Endothelial cell (in vitro differentiated cells): ENCODE data around the gene IFT52. TPM values are rescaled to one million over a fixed set of nuclear protein-coding genes. Genes with fewer than 3 reads are reported as not detected.

ENCODE experiments used
- DNase-seq: peaks from one replicate; pipeline ENCODE4 v3.0.0; 2021; ENCODE audit warnings: low spot score
- H3K27ac Mint-ChIP-seq: one replicate; pipeline ENCODE4 v1.8.0; 2021; ENCODE audit warnings: mixed read lengths, inconsistent platforms; ENCODE audit not compliant: unreplicated experiment
- H3K27me3 Mint-ChIP-seq: one replicate; pipeline ENCODE4 v1.8.0; 2021; ENCODE audit warnings: mild to moderate bottlenecking, moderate library complexity, mixed read lengths, inconsistent platforms; ENCODE audit not compliant: unreplicated experiment
- H3K36me3 Mint-ChIP-seq: one replicate; pipeline ENCODE4 v1.8.0; 2021; ENCODE audit warnings: mild to moderate bottlenecking, low read depth, mixed read lengths, inconsistent platforms; ENCODE audit not compliant: unreplicated experiment
- H3K4me1 Mint-ChIP-seq: one replicate; pipeline ENCODE4 v1.8.0; 2021; ENCODE audit warnings: mild to moderate bottlenecking, mixed read lengths, inconsistent platforms; ENCODE audit not compliant: unreplicated experiment
- H3K4me3 Mint-ChIP-seq: one replicate; pipeline ENCODE4 v1.8.0; 2021; ENCODE audit warnings: mild to moderate bottlenecking, mixed read lengths, inconsistent platforms; ENCODE audit not compliant: unreplicated experiment
- H3K9me3 Mint-ChIP-seq: one replicate; pipeline ENCODE4 v1.8.0; 2021; ENCODE audit warnings: mixed read lengths, inconsistent platforms; ENCODE audit not compliant: unreplicated experiment
- CTCF ChIP-seq: fragments of 200-600 bp; sonication (generic); IDR thresholded peaks from one replicate; pipeline ENCODE4 v1.5.0; 2021; ENCODE audit warnings: antibody characterized with exemption; ENCODE audit not compliant: unreplicated experiment
- total RNA-seq: library from RNA; stranded (reverse); fragmentation: NEBNext Ultra II Directional; extraction: Animal tissue kit (Norgen Biotek cat#: 25700); gene quantifications from one replicate; pipeline ENCODE4 v1.2.1, GENCODE V29; 2021; ENCODE audit not compliant: unreplicated experiment

IFT52 gene
- total RNA-seq, 1 donor from 2014 or later = 49.0 TPM

DNA sequence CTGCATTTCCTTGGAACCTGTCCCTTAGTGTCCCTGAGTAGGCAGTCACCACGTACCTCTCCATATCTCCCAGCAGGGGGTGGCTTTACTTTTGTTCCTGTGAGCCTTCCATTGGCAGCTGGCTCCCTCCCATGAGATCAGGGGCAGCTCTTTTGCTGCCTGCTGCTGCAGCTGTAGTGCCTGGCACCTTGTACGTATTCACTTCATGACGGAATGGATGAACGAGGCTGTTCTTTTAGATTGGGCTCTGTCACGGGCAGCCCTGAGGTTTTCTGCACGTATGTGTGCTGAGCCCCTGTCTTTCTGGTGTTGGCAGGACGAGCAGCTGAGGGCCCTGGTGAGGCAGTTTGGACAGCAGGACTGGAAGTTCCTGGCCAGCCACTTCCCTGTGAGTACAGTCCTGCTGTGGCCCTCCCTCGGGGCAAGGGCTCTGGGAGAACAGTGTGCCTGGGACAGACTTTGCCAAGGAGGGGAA is 90.8 kb downstream of the IFT52 start:
- Mint-ChIP-seq H3K27ac (no peak overlapping the region), H3K36me3 (no peaks in the 10 kb centered on the region)

DNA sequence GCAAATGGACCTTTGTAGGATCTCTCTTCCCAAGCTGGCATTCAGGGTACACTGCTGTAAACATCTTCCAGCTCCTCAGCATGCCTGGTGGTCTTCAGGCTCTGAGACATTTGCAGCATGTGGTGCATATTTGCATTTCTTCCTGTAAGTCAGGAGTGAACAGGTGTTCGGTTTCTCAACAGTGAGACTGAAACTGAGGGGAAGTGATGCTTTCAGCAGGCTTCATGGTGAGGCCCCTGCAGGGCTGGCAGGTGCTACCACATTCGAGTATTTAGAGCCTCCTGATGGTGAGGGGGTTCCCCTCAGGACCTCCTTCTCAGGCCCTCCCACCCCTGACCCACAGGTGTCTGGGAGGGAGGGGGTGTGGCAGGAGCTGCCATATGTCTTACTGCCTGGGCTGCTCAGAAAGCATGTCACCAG is 91.3 kb downstream of the IFT52 start:
- no peak for DNase-seq
- no peak for TF ChIP-seq CTCF
- H3K36me3 Mint-ChIP-seq = no peaks in the 10 kb centered on the region
- no peak overlapping the region for H3K4me3 Mint-ChIP-seq
- peaks cover 3% of the 10 kb centered on the region for H3K4me1 Mint-ChIP-seq
- no peaks in the 10 kb centered on the region for H3K9me3 Mint-ChIP-seq
- H3K27ac Mint-ChIP-seq = no peak overlapping the region
- peaks cover 4% of the 10 kb centered on the region for H3K27me3 Mint-ChIP-seq

More for the DNA sequence above, 90.8 kb downstream of the IFT52 start:
- H3K9me3 Mint-ChIP-seq = no peaks in the 10 kb centered on the region
- no peak overlapping the region for H3K4me3 Mint-ChIP-seq
- H3K27me3 Mint-ChIP-seq = peaks cover 4% of the 10 kb centered on the region
- no peak for TF ChIP-seq CTCF
- peaks cover 3% of the 10 kb centered on the region for H3K4me1 Mint-ChIP-seq
- DNase-seq = no peak

- no peak overlapping the region for H3K27ac Mint-ChIP-seq
- H3K4me1 Mint-ChIP-seq = peaks cover 3% of the 10 kb centered on the region
- no peak for TF ChIP-seq CTCF
- DNase-seq = no peak
- H3K36me3 Mint-ChIP-seq = no peaks in the 10 kb centered on the region
- no peaks in the 10 kb centered on the region for H3K9me3 Mint-ChIP-seq
- H3K27me3 Mint-ChIP-seq = peaks cover 4% of the 10 kb centered on the region
- no peak overlapping the region for H3K4me3 Mint-ChIP-seq
Measured at GRCh38 chr20:43682446-43682845, 91.7 kb downstream of the IFT52 start.

GRCh38 chr20:43686820-43687219 is 96.1 kb downstream of the IFT52 start:
- no peak for DNase-seq
- Mint-ChIP-seq H3K4me3 (no peak overlapping the region), H3K36me3 (no peaks in the 10 kb centered on the region), H3K4me1 (no peaks in the 10 kb centered on the region), H3K9me3 (no peaks in the 10 kb centered on the region), H3K27me3 (peaks cover 3% of the 10 kb centered on the region), H3K27ac (no peak overlapping the region)
- no peak for TF ChIP-seq CTCF

- H3K4me3 Mint-ChIP-seq = no peak overlapping the region
- H3K9me3 Mint-ChIP-seq = no peaks in the 10 kb centered on the region
- DNase-seq = no peak
- no peaks in the 10 kb centered on the region for H3K4me1 Mint-ChIP-seq
- H3K36me3 Mint-ChIP-seq = no peaks in the 10 kb centered on the region
- no peak for TF ChIP-seq CTCF
- peaks cover 4% of the 10 kb centered on the region for H3K27me3 Mint-ChIP-seq
- no peak overlapping the region for H3K27ac Mint-ChIP-seq
Measured at GRCh38 chr20:43689165-43689564, 98.4 kb downstream of the IFT52 start.
